ENCODE measurements around the gene RNF208.

Gene RNF208

GRCh38 chr9:137172901-137173795, 48.9 kb downstream of the RNF208 start:
- DNase-seq = no peak

GRCh38 chr9:137171149-137171900, 50.7 kb downstream of the RNF208 start:
- DNase-seq = no peak

- DNase-seq = no peak
These were observed 51.4 kb downstream of the RNF208 start for GRCh38 chr9:137170486-137171148.

All from activated gamma-delta T cell (primary cell).